OCI-LY1 (cell line): ENCODE data around the gene DNAH9.
A peak's percentile ranks its signal among the peaks of the same experiment; 100 is the strongest.

Experiments used
- EZH2 ChIP-seq: fragments of 200-600 bp; sonication (generic), shearing (Covaris generic); IDR thresholded peaks from 2 replicates; pipeline ENCODE4 v1.8.0; 2017; ENCODE audit warnings: borderline replicate concordance, mixed run types, mild to moderate bottlenecking, antibody characterized with exemption, low read length, moderate library complexity, mixed read lengths
- TF ChIP-seq, protein P1 (sequence below): fragments of 200-600 bp; sonication (generic), shearing (Covaris generic); IDR thresholded peaks from 2 replicates; pipeline ENCODE4 v1.5.1; 2017; ENCODE audit warnings: mild to moderate bottlenecking, antibody characterized with exemption, low read length, moderate library complexity, mixed read lengths

DNA sequence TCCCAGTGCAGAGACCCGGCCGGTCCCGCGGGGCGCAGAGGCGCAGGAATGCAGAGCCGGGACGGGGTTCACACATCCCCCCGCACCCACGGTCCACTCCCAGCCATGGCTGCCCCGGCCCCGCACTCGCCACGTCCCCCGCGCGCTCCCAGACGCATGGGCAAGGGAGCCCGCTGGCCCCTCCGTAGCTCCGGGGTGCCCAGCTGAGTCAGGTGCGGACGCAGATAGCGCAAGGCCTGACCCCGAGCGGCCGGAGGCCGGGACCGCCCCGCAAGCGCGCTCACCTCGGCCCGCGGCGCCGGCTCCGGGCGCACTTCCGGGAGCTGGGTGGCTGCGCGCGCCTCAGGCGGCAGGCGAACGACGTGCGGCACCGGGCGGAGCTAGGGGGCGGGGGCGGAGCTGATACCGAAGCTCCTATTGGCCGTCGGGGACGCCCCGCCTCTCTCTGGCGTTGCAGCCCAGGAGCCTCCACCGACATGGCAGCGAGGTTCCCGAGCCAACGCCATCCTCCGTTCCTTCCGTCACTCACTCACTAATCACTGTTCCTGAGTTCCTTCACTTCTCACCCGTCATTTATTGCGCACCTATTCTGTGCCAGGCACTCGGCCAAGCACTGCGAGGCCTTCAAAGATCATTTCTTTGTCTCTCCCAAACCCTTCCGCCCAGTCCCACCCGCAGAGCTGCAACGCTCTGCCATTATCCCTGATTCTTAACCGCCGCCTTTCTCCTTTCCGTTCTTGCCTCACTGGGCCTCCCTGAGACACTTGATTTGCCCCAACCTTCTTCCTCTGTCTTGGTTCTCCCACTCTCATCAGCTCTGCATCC lies 399.1 kb downstream of the DNAH9 start, which contains the start of gene ZNF18:
- TF ChIP-seq, protein P1, sequence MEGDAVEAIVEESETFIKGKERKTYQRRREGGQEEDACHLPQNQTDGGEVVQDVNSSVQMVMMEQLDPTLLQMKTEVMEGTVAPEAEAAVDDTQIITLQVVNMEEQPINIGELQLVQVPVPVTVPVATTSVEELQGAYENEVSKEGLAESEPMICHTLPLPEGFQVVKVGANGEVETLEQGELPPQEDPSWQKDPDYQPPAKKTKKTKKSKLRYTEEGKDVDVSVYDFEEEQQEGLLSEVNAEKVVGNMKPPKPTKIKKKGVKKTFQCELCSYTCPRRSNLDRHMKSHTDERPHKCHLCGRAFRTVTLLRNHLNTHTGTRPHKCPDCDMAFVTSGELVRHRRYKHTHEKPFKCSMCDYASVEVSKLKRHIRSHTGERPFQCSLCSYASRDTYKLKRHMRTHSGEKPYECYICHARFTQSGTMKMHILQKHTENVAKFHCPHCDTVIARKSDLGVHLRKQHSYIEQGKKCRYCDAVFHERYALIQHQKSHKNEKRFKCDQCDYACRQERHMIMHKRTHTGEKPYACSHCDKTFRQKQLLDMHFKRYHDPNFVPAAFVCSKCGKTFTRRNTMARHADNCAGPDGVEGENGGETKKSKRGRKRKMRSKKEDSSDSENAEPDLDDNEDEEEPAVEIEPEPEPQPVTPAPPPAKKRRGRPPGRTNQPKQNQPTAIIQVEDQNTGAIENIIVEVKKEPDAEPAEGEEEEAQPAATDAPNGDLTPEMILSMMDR, result peak; percentile 4; the same call in 1 of the 2 replicates
- no peak for TF ChIP-seq EZH2
